ENCODE results near the gene ZNF274. TPM values are rescaled to one million over a fixed set of nuclear protein-coding genes. Genes with fewer than 3 reads are reported as not detected.
"Not testable (repeated sequence)": the region's sequence is repeated elsewhere in the genome, so short reads cannot be mapped to it uniquely, and the experiment has no call there.

ZNF274 gene
- total RNA-seq, 1 donor from 2014 or later, result 33.3 TPM

DNA sequence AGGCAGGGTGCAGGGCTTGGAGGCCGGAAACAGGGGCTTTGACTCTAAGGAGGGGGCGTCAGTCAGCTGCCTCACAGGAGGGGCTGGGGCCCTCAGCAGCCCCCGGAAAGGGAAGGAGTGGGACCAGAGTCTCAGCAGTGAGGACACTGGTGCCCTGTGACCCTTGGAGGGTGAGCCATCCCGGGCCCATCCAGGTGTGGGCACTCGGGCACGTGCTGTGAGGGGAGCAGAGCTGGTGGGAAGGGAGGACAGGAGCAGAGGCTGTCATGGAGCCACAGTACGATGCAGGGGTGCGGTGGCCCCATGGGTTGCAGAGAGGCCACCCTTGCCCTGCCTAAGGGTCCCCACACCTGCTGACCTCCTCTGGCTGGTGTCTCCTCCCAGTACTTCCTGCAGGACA is 26.7 kb downstream of the ZNF274 start:
- DNase-seq (ENCODE audit: extremely low read depth, low read depth, low spot score), result no peak

- no peak for DNase-seq (ENCODE audit: extremely low read depth, low read depth, low spot score)
Observed at GRCh38 chr19:58212336-58213074, 29.6 kb downstream of the ZNF274 start.

DNA sequence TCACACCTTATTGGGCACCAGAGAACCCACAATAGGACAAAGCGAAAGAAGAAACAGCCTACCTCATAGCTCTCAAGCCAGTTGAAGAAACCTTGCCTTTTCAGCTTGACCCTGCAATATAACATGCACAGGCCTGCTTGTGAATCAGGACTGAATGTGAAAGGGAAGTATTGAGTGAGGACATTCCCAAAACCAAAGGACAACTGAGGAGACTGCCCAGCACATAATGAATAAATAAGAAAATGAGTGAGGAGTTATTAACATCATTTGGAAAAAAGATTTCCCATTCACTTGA is 30.2 kb downstream of the ZNF274 start:
- no peak for DNase-seq (ENCODE audit: extremely low read depth, low read depth, low spot score)

DNA sequence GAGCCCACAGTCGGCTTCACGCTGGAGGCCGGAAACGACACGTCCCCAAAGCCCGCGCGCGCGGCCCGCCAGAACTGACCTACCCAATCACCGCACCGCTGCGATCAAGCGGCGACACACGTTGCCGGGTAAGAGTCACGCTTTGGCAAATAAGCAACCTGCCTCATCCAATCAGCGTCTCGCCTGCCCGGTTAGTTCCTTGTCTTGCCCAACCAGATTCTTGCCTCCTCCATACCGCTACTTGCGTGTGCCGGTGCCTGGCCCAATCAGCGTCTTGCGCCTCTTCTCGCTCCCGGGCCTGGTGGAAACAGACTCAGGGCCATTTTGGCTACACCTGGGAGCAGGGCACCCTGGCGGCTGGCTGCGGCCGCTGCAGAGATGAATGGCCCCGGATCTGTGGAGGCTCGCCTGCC is 34.2 kb downstream of the ZNF274 start:
- DNase-seq (ENCODE audit: extremely low read depth, low read depth, low spot score), result no peak

DNA sequence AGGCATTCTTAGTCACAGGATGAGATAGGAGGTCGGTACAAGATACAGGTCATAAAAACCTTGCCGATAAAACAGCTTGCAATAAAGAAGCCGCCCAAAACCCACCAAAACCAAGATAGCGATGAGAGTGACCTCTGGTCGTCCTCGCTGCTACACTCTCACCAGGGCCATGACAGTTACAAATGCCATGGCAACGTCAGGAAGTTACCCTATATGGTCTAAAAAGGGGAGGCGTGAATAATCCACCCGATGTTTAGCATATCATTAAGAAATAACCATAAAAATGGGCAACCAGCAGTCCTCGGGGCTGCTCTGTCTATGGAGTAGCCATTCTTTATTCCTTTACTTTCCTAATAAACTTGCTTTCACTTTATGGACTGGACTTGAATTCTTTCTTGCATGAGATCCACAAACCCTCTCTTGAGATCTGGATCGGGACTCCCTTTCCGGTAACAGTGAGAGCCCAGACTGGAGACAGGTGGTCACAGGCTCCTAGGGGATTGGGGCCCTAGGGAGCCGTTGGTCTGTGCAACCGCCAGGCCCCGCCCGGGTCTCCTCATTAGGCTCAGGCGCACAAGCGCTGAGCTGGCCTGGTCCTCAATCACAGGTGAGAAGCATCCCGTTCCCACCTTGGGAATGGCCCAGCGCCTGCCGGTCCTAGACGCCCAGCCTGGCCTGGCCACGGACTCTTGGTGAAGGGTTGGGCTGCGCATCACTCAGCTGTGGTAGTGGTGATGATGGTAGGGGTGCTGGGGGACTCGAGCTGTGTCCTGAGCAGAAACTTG is 34.9 kb downstream of the ZNF274 start:
- DNase-seq (ENCODE audit: extremely low read depth, low read depth, low spot score), result no peak

DNA sequence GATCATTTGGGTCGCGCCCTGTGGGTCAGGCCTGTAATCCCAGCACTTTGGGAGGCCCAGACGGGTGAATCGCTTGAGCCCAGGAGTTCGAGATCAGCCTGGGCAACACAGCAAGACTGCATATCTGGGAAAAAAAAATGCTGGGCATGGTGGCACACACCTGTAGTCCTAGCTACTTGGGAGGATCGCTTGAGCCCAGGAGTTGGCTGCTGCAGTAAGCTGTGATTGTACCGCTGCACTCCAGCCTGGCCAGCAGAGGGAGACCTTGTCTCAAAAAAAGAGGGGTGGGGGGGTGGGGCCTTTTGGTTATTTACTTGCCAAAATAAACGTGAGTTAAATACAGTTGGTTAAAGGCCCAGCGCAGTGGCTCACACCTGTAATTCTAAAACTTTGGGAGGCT is 36.0 kb downstream of the ZNF274 start:
- no peak for DNase-seq (ENCODE audit: extremely low read depth, low read depth, low spot score)

GRCh38 chr19:58227964-58228584 is 45.2 kb downstream of the ZNF274 start:
- no peak for DNase-seq (ENCODE audit: extremely low read depth, low read depth, low spot score)

DNA sequence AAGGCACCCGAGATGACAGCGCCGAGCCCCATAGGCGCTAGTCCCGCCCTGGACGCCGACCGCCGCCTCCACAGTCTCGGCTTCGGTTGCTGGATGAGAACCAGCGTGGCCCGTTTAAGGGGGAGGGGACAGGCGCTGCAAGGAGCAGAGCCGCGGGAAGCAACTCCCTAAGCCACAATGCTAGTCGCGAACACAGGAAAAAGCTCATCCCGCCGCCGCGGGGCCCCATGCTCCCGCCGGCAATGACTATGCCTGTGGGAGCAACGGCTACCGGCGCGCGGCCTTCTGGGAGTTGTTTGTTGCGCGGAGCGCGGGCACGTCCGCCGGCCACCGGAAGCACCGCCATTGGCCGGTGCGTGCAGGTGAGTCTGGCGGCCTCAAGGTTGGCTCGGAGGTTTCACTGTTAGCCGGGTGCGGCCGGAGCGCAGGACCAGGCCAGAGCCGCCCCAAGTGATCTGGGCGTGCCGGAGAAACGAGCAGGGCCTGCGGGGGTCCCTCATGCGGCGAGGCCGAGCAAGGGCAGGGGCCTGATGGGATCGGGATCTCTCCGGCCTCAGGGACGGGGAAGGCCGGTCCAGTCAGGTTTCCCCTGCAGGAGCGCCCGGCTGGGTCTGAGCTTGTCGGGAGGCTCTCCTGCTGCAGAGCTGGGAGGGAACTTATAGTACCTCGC is 45.9 kb downstream of the ZNF274 start, which contains the start of gene ZNF544:
Gene ZNF544, plus strand, starts transcription at position 330 of the 670 bp plus-strand sequence. CDS start 15,110 bp downstream, outside the sequence.
- no peak for DNase-seq (ENCODE audit: extremely low read depth, low read depth, low spot score)

DNA sequence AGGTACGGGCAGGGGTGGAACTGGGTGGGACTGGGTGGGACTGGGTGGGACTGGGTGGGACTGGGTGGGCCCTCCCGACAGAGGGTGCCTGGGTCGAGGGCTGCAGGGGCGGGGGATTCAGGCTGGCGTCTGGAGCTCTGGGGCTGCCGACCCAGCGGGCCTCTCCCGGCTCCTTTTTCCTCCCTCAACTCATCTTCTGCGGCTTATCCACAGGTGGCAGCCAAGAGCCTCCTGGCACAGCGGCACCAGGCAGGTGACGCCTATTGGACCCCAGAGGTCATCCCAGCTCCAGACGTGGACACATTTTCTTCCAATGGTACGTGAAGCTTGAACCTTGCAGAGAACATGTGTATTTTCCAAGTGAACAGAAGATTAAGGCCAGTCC is 46.4 kb downstream of the ZNF274 start:
- DNase-seq (ENCODE audit: extremely low read depth, low read depth, low spot score), result no peak

- no peak for DNase-seq (ENCODE audit: extremely low read depth, low read depth, low spot score)
Observed at GRCh38 chr19:58237324-58237723, 54.5 kb downstream of the ZNF274 start.

GRCh38 chr19:58243351-58243750 is 60.5 kb downstream of the ZNF274 start:
- DNase-seq (ENCODE audit: extremely low read depth, low read depth, low spot score), result no peak

GRCh38 chr19:58248886-58249285 is 66.0 kb downstream of the ZNF274 start:
- DNase-seq (ENCODE audit: extremely low read depth, low read depth, low spot score), result no peak

DNA sequence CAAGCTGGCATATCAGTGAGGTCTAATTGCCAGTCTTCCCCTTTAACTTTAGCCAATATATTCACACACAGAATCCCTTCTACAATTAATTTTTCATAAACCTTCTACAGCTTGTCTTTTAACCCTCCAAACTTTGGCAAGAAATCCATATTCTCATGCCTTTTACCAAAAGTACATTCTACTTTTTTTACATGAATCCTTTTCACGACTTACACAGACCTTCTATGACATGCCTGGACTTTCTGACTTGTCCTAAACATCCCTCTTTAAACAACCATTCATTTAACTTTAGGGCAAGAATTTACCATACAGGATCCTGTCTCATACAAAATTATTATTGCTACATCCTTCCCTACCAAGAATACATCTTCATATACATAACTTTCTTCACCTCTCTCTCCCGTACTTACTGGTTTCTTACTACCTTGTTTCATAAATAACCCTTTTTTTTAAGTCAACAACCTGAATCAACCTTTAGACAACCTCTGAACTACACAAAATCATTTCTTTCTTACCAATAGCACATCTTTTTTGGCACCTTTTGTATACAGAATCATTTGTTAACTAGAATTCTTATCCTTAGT is 69.3 kb downstream of the ZNF274 start:
- no peak for DNase-seq (ENCODE audit: extremely low read depth, low read depth, low spot score)

DNA sequence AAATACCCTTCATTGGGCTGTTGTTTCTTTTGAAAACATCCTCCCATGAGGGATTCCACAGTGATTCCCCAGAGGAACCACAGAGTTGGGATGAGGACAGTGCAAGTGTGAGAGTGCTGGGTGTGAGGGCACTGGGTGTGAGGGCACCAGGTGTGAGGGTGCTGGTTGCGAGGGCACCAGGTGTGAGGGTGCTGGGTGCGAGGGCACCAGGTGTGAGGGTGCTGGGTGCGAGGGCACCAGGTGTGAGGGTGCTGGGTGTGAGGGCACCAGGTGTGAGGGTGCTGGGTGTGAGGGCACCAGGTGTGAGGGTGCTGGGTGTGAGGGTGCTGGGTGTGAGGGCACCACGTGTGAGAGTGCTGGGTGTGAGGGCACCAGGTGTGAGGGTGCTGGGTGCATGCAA is 75.4 kb downstream of the ZNF274 start:
- DNase-seq (ENCODE audit: extremely low read depth, low read depth, low spot score), result not testable (repeated sequence)

GRCh38 chr19:58261600-58261967 is 78.7 kb downstream of the ZNF274 start:
- DNase-seq (ENCODE audit: extremely low read depth, low read depth, low spot score), result no peak

DNA sequence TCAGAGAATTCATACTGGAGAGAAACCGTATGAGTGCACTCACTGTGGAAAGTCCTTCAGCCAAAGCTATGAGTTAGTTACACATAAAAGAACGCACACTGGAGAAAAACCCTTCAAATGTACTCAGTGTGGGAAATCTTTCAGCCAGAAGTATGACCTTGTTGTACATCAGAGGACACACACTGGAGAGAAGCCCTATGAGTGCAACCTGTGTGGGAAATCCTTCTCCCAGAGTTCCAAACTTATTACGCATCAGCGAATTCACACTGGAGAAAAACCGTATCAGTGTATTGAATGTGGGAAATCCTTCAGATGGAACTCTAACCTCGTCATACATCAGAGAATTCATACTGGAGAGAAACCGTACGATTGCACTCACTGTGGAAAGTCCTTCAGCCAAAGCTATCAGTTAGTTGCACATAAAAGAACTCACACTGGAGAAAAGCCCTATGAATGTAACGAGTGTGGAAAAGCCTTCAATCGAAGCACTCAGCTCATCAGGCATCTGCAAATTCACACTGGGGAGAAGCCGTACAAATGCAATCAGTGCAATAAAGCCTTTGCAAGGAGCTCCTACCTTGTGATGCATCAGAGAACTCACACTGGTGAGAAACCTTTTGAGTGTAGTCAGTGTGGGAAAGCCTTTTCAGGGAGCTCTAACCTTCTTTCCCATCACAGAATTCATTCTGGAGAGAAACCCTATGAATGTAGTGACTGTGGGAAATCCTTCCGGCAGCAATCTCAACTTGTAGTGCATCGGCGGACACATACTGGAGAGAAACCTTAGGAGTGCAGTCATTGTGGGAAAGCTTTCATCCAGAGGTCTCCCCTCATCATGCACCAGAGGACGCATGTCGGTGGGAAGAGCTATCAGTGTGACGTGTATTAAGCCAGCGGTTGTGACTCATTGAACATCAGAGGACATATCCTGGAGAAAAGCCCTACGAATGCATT is 79.4 kb downstream of the ZNF274 start:
- DNase-seq (ENCODE audit: extremely low read depth, low read depth, low spot score), result no peak

GRCh38 chr19:58262922-58263296 is 80.0 kb downstream of the ZNF274 start:
- no peak for DNase-seq (ENCODE audit: extremely low read depth, low read depth, low spot score)
